NT2/D1 (cell line): ENCODE data around the gene FAM53B.

Experiments
- DNase-seq: peaks from one replicate; pipeline ENCODE4 v3.0.0-alpha.2; 2011; ENCODE audit warnings: low read depth, low spot score
- H3K27me3 ChIP-seq: 2 replicates; pipeline ENCODE4 v1.6.0; 2011; ENCODE audit warnings: mild to moderate bottlenecking; ENCODE audit not compliant: insufficient read length, insufficient read depth
- H3K36me3 ChIP-seq: 2 replicates; pipeline ENCODE4 v1.6.1; 2011; ENCODE audit warnings: mild to moderate bottlenecking, low read length, mixed read lengths; ENCODE audit not compliant: insufficient read depth, insufficient read length
- H3K4me1 ChIP-seq: 2 replicates; pipeline ENCODE4 v1.5.1; 2011; ENCODE audit not compliant: insufficient read depth, insufficient read length
- H3K4me3 ChIP-seq: 2 replicates; pipeline ENCODE4 v1.5.1; 2011; ENCODE audit warnings: low read depth; ENCODE audit not compliant: insufficient read length
- H3K9ac ChIP-seq: 2 replicates; pipeline ENCODE4 v1.6.0; 2011; ENCODE audit warnings: low read depth; ENCODE audit not compliant: insufficient read length
- H3K9me3 ChIP-seq: 2 replicates; pipeline ENCODE4 v1.5.1; 2011; ENCODE audit warnings: mild to moderate bottlenecking, low read length; ENCODE audit not compliant: insufficient read depth
- SUZ12 ChIP-seq: IDR thresholded peaks from 2 replicates; pipeline ENCODE4 v1.6.1; 2011; ENCODE audit not compliant: insufficient read length, insufficient read depth; ENCODE audit errors: extremely low read depth
- YY1 ChIP-seq: IDR thresholded peaks from 2 replicates; pipeline ENCODE4 v1.6.1; 2011; ENCODE audit not compliant: insufficient read length, insufficient read depth
- ZNF274 ChIP-seq: IDR thresholded peaks from 2 replicates; pipeline ENCODE4 v1.6.1; 2011; ENCODE audit warnings: mild to moderate bottlenecking, low read depth, low read length

FAM53B gene

DNA sequence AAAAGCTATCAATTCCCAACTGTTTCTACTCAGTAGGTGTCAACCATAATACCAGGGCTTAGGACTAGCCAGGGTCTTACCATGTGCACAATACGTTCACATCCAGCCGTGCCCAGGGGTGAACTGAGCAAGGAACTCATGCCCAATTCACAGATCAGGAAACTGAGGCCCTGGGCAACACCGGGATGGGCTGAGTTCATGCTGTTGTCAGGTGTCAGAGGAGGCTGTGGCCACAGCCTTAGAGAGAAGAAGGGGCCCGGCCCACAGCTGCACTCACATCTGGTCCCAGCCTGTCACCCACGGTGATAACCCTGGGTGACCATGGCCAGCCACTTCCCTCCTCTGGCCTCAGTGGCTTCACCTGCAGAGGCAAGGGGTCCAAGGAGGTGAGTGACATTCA lies 92.0 kb downstream of the FAM53B start:
- no peaks in the 10 kb centered on the region for H3K27me3 ChIP-seq
- no peaks in the 10 kb centered on the region for H3K9me3 ChIP-seq
- TF ChIP-seq YY1 (no peak), SUZ12 (no peak), ZNF274 (no peak)
- H3K9ac ChIP-seq, result no peak overlapping the region
- DNase-seq, result no peak
- peaks cover 6% of the 10 kb centered on the region for H3K36me3 ChIP-seq
- H3K4me1 ChIP-seq, result peaks cover 39% of the 10 kb centered on the region
- H3K4me3 ChIP-seq, result no peak overlapping the region

DNA sequence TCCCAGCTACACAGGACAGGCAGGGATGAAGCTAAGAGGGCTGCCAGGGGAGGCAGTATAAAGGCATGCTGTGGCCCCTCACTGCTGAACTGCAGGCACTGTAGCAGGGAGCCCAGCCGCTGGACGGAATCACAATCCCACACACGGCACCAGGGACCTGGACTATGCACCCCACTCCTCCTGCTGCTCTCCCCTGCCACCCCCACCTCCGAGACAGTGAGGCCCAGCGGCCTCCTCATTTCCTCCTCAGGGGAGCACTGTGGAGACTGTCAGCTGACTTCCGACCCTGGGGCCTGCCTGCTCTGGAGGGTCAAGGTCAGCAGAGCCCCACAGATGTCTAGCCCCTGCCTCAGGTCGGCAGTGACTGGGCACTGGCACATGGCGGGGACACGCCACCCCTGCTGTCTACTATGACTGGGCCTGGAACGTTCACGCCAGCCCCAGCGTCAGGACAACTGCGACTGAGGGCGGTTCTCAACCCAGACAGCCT lies 92.7 kb downstream of the FAM53B start:
- Histone ChIP-seq H3K4me1 (peaks cover 39% of the 10 kb centered on the region), H3K4me3 (no peak overlapping the region), H3K27me3 (no peaks in the 10 kb centered on the region), H3K9ac (peak overlapping the region; percentile 50), H3K36me3 (peaks cover 11% of the 10 kb centered on the region), H3K9me3 (no peaks in the 10 kb centered on the region)
- TF ChIP-seq ZNF274 (no peak), SUZ12 (no peak), YY1 (no peak)
- DNase-seq, result no peak

DNA sequence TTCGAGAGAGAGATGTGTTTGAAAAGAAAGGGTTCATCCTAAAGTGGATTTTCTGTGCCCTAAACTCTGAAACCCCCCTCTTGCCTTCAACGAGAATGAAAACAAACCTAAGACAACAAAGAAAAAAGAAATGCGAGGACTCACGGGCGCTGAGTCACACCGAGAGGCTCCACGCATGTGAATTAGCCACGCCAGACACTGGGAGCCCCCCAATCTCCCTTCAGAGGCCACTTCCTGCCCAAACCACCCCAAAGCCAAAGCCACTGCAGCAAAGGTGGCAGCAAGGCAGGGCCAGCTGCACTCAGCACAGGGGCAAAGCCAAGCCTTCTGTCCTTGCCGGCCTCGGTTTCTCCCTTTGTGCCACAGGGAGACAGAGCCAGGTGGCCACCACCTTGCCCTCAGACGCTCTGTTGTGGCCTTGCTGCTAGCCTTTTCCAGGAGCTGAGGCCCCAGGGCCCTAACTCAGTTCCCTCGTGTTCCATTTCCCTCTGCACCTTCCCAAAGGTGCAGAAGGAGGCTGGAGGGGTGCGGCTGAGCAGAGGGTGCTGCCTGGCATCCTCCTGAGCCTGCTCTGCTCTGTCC lies 93.3 kb downstream of the FAM53B start:
- Histone ChIP-seq H3K36me3 (peaks cover 9% of the 10 kb centered on the region), H3K4me1 (peaks cover 39% of the 10 kb centered on the region), H3K27me3 (no peaks in the 10 kb centered on the region), H3K9ac (peak overlapping the region; percentile 50), H3K4me3 (no peak overlapping the region), H3K9me3 (no peaks in the 10 kb centered on the region)
- TF ChIP-seq YY1 (no peak), SUZ12 (no peak), ZNF274 (no peak)
- DNase-seq, result no peak

DNA sequence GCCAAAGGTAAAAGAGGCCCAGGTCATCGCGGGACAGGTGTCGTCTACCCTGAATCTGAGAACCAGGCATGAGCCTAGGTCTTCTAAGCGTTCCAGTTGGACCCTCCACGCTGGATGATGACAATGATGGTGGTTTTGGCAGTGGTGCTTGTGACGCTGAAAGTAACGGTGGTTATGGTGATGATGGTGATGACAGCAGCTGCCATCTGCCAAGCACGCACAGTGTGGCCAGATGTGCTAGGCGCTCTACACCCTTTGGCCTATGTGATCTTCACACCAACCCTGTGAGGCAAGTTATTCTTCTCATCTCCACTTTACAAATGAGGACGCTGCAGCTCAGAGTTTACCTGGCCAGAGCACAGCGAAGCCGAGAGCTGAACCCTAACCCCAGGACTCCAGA lies 93.9 kb downstream of the FAM53B start:
- H3K9ac ChIP-seq, result no peak overlapping the region
- TF ChIP-seq SUZ12 (no peak), ZNF274 (no peak), YY1 (no peak)
- peaks cover 7% of the 10 kb centered on the region for H3K36me3 ChIP-seq
- no peaks in the 10 kb centered on the region for H3K9me3 ChIP-seq
- no peaks in the 10 kb centered on the region for H3K27me3 ChIP-seq
- peaks cover 35% of the 10 kb centered on the region for H3K4me1 ChIP-seq
- H3K4me3 ChIP-seq, result no peak overlapping the region
- DNase-seq, result no peak

DNA sequence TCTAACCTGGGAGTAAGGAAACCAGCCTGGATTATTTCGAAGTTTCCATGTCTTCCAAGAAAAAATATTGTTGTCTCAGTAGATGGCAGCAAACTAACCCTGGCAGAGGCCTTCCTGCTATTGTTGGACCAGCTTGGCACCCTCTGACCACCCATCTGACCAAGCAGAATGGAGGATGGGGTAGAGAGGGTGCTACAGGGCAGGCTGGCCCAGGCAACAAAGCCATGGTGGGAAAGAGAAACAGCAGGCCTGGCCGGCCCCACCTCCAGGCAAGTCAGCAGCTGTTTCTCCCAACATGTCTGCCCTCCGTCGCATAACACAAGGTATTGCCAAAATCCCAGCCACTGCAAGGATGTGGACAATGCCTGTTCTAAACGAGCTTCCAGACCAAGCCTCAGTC lies 95.0 kb downstream of the FAM53B start:
- Histone ChIP-seq H3K9ac (no peak overlapping the region), H3K36me3 (peaks cover 7% of the 10 kb centered on the region), H3K27me3 (no peaks in the 10 kb centered on the region), H3K4me1 (peaks cover 27% of the 10 kb centered on the region), H3K9me3 (no peaks in the 10 kb centered on the region), H3K4me3 (no peak overlapping the region)
- DNase-seq, result no peak
- TF ChIP-seq YY1 (no peak), SUZ12 (no peak), ZNF274 (no peak)

DNA sequence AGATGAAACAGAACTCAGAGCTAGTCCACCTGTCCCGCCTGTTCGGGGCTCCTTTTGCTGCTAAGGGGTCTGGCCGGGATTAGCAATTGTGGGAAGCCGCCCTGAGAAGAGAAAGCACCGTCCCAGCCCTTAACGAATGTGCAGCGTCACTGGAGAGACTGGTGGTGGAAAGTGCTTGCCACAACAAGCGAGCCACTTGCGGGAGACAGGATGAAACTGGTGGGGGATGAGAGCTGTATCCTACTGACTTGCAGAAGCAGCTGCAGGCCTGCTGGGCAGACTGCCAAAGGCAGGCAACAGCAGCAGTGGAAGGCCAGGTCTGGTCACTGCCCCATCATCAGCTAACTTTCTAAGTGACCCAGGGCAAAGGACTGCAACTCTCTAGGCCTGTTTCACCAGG lies 95.4 kb downstream of the FAM53B start:
- H3K4me1 ChIP-seq, result peaks cover 26% of the 10 kb centered on the region
- no peak overlapping the region for H3K9ac ChIP-seq
- H3K36me3 ChIP-seq, result peaks cover 7% of the 10 kb centered on the region
- TF ChIP-seq SUZ12 (no peak), ZNF274 (no peak)
- H3K27me3 ChIP-seq, result no peaks in the 10 kb centered on the region
- no peak overlapping the region for H3K4me3 ChIP-seq
- H3K9me3 ChIP-seq, result no peaks in the 10 kb centered on the region
- no peak for DNase-seq

DNA sequence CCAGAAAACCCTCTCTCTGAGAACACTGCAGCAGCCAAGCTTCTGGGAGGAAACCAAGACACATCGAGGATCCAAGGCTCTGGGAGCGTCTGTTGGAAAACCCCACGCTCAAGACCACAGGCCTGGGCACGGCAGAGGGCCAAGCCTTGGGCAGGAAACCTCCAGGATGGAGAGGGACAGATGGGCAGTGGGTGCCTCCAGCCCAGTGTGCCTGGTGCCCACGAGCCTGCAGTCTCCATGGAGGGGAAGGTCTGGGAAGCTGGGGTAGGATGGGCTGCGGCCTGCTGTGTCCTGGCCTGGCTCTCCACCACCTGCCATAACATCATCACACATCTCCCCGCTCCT lies 96.1 kb downstream of the FAM53B start:
- Histone ChIP-seq H3K36me3 (peaks cover 7% of the 10 kb centered on the region), H3K9me3 (no peaks in the 10 kb centered on the region), H3K4me3 (no peak overlapping the region), H3K4me1 (peaks cover 26% of the 10 kb centered on the region), H3K9ac (no peak overlapping the region), H3K27me3 (no peaks in the 10 kb centered on the region)
- no peak for DNase-seq
- no peak for TF ChIP-seq ZNF274
- TF ChIP-seq SUZ12, result no peak
- TF ChIP-seq YY1, result no peak
